Activated T-cell treated with anti-CD3 and anti-CD28 coated beads, Interleukin-2, amount 50 U/mL, for 72 hours (primary cell): ENCODE measurements around the gene UBE2C. TPM values are rescaled to one million over a fixed set of nuclear protein-coding genes. Genes with fewer than 3 reads are reported as not detected.
A peak's percentile ranks its signal among the peaks of the same experiment; 100 is the strongest.
"Not testable (repeated sequence)": the region's sequence is repeated elsewhere in the genome, so short reads cannot be mapped to it uniquely, and the experiment has no call there.

Source experiments
- ATAC-seq, 2 donors: fragments of 150-1000 bp; cut with Tn5 transposase; replicated peaks in 1 of 2; 2 replicates each; pipeline ENCODE4 v1.10.0; 2021; ENCODE audit warnings: moderate library complexity in 2 of 2, mild to moderate bottlenecking in 1 of 2
- DNase-seq, 2 donors: peaks; one replicate each; pipeline ENCODE4 v3.0.0; 2021 to 2022; ENCODE audit warnings: mixed read lengths in 1 of 2
- H3K27ac Mint-ChIP-seq: one replicate; pipeline ENCODE4 v1.8.0; 2022; ENCODE audit warnings: mild to moderate bottlenecking, moderate library complexity, mixed read lengths
- H3K27me3 Mint-ChIP-seq: one replicate; pipeline ENCODE4 v1.8.0; 2022; ENCODE audit warnings: low read depth, mixed read lengths
- H3K36me3 Mint-ChIP-seq, 2 donors: one replicate each; pipeline ENCODE4 v1.8.0; 2022; ENCODE audit warnings: mixed read lengths in 2 of 2, mild to moderate bottlenecking in 1 of 2; ENCODE audit not compliant: insufficient read depth in 2 of 2
- H3K4me1 Mint-ChIP-seq: one replicate; pipeline ENCODE4 v1.8.0; 2022; ENCODE audit warnings: low read depth, mixed read lengths
- H3K4me3 Mint-ChIP-seq, 2 donors: one replicate each; pipeline ENCODE4 v1.8.0; 2022; ENCODE audit warnings: mild to moderate bottlenecking in 2 of 2, mixed read lengths in 2 of 2, moderate library complexity in 2 of 2
- H3K9me3 Mint-ChIP-seq, 2 donors: one replicate each; pipeline ENCODE4 v1.8.0; 2022; ENCODE audit warnings: mixed read lengths in 2 of 2
- total RNA-seq, 2 donors: library from RNA; stranded (reverse); gene quantifications; one replicate each; pipeline ENCODE4 v1.2.3, GENCODE V29; 2022

The UBE2C gene
- total RNA-seq, 2 donors from 2014 or later, result 171 to 197 TPM

GRCh38 chr20:45781391-45781931, 31.0 kb upstream of the UBE2C start:
- Mint-ChIP-seq H3K27me3 (no peaks in the 10 kb centered on the region), H3K27ac (no peak overlapping the region), H3K36me3 (no peaks in the 10 kb centered on the region), H3K4me3 (no peak overlapping the region), H3K4me1 (peaks cover 13% of the 10 kb centered on the region), H3K9me3 (no peaks in the 10 kb centered on the region)
- DNase-seq, result no peak
- ATAC-seq, result no peak

GRCh38 chr20:45782890-45783289, 29.6 kb upstream of the UBE2C start:
- H3K9me3 Mint-ChIP-seq, result no peaks in the 10 kb centered on the region
- H3K27ac Mint-ChIP-seq, result no peak overlapping the region
- no peaks in the 10 kb centered on the region for H3K36me3 Mint-ChIP-seq
- no peak overlapping the region for H3K4me3 Mint-ChIP-seq
- peak in 1 of 2 donors; percentile 25 for DNase-seq
- H3K4me1 Mint-ChIP-seq, result peaks cover 13% of the 10 kb centered on the region
- ATAC-seq, result peak; percentile 58 to 74
- no peaks in the 10 kb centered on the region for H3K27me3 Mint-ChIP-seq

- no peak for DNase-seq
Observed at GRCh38 chr20:45783656-45784294, 28.7 kb upstream of the UBE2C start.

GRCh38 chr20:45788351-45788750, 24.1 kb upstream of the UBE2C start:
- Mint-ChIP-seq H3K4me3 (no peak overlapping the region), H3K4me1 (peaks cover 15% of the 10 kb centered on the region), H3K27ac (no peak overlapping the region), H3K9me3 (no peaks in the 10 kb centered on the region), H3K27me3 (no peaks in the 10 kb centered on the region), H3K36me3 (no peaks in the 10 kb centered on the region)
- ATAC-seq, result no peak
- no peak for DNase-seq

More at GRCh38 chr20:45783656-45784294, 28.7 kb upstream of the UBE2C start:
- Mint-ChIP-seq H3K9me3 (no peaks in the 10 kb centered on the region), H3K36me3 (no peaks in the 10 kb centered on the region), H3K27me3 (no peaks in the 10 kb centered on the region), H3K4me3 (no peak overlapping the region), H3K27ac (no peak overlapping the region), H3K4me1 (peaks cover 12% of the 10 kb centered on the region)
- no peak for ATAC-seq

GRCh38 chr20:45792317-45793118, 19.9 kb upstream of the UBE2C start:
- H3K36me3 Mint-ChIP-seq, result peaks cover 6 to 21% of the 10 kb centered on the region in 2 donors
- H3K27ac Mint-ChIP-seq, result peak overlapping the region; percentile 81
- H3K4me1 Mint-ChIP-seq, result peaks cover 29% of the 10 kb centered on the region
- peak overlapping the region; percentile 80 to 91 for H3K4me3 Mint-ChIP-seq
- H3K27me3 Mint-ChIP-seq, result no peaks in the 10 kb centered on the region
- DNase-seq (no peak), ATAC-seq (no peak)
- no peaks in the 10 kb centered on the region for H3K9me3 Mint-ChIP-seq

GRCh38 chr20:45796337-45797065, 15.9 kb upstream of the UBE2C start:
- Mint-ChIP-seq H3K4me3 (no peak overlapping the region), H3K9me3 (no peaks in the 10 kb centered on the region), H3K27me3 (no peaks in the 10 kb centered on the region), H3K27ac (no peak overlapping the region), H3K4me1 (peaks cover 41% of the 10 kb centered on the region), H3K36me3 (peaks cover 6 to 22% of the 10 kb centered on the region in 2 donors)
- no peak for DNase-seq
- no peak for ATAC-seq

GRCh38 chr20:45797510-45797909, 14.9 kb upstream of the UBE2C start:
- H3K36me3 Mint-ChIP-seq, result peaks cover 6 to 22% of the 10 kb centered on the region in 2 donors
- not testable (repeated sequence) for DNase-seq, ATAC-seq, H3K27me3 Mint-ChIP-seq, H3K9me3 Mint-ChIP-seq, H3K4me3 Mint-ChIP-seq, H3K27ac Mint-ChIP-seq
- peaks cover 37% of the 10 kb centered on the region for H3K4me1 Mint-ChIP-seq

GRCh38 chr20:45797955-45798354, 14.5 kb upstream of the UBE2C start:
- H3K36me3 Mint-ChIP-seq, result peaks cover 6 to 22% of the 10 kb centered on the region in 2 donors
- not testable (repeated sequence) for H3K4me3 Mint-ChIP-seq, H3K27me3 Mint-ChIP-seq, ATAC-seq, H3K9me3 Mint-ChIP-seq, DNase-seq, H3K27ac Mint-ChIP-seq
- H3K4me1 Mint-ChIP-seq, result peaks cover 33% of the 10 kb centered on the region

GRCh38 chr20:45798935-45799642, 13.4 kb upstream of the UBE2C start:
- peak; percentile 87 for ATAC-seq
- H3K27me3 Mint-ChIP-seq, result no peaks in the 10 kb centered on the region
- peaks cover 29% of the 10 kb centered on the region for H3K4me1 Mint-ChIP-seq
- H3K4me3 Mint-ChIP-seq, result no peak overlapping the region
- H3K27ac Mint-ChIP-seq, result peak overlapping the region; percentile 43
- no peaks in the 10 kb centered on the region for H3K9me3 Mint-ChIP-seq
- peak; percentile 69 to 72 for DNase-seq
- peaks cover 6 to 26% of the 10 kb centered on the region in 2 donors for H3K36me3 Mint-ChIP-seq

GRCh38 chr20:45801851-45802250, 10.6 kb upstream of the UBE2C start:
- Mint-ChIP-seq H3K4me3 (no peak overlapping the region), H3K36me3 (peaks cover 4 to 14% of the 10 kb centered on the region in 2 donors), H3K27me3 (no peaks in the 10 kb centered on the region), H3K4me1 (peaks cover 17% of the 10 kb centered on the region), H3K9me3 (no peaks in the 10 kb centered on the region), H3K27ac (no peak overlapping the region)
- ATAC-seq (no peak), DNase-seq (no peak)

GRCh38 chr20:45810191-45810970, 2.1 kb upstream of the UBE2C start:
- no peak for ATAC-seq
- no peak overlapping the region for H3K4me3 Mint-ChIP-seq
- no peak for DNase-seq
- peaks cover 26% of the 10 kb centered on the region for H3K4me1 Mint-ChIP-seq
- H3K36me3 Mint-ChIP-seq, result peaks cover 13 to 36% of the 10 kb centered on the region in 2 donors
- H3K9me3 Mint-ChIP-seq, result no peaks in the 10 kb centered on the region
- H3K27ac Mint-ChIP-seq, result no peak overlapping the region
- H3K27me3 Mint-ChIP-seq, result no peaks in the 10 kb centered on the region

- Mint-ChIP-seq H3K27me3 (no peaks in the 10 kb centered on the region), H3K4me1 (peaks cover 36% of the 10 kb centered on the region), H3K27ac (peak overlapping the region; percentile 93), H3K9me3 (no peaks in the 10 kb centered on the region), H3K36me3 (peaks cover 14 to 40% of the 10 kb centered on the region in 2 donors), H3K4me3 (peak overlapping the region; percentile 86 to 96)
- DNase-seq (no peak), ATAC-seq (no peak)
Observed at GRCh38 chr20:45813006-45813340, 529 bp downstream of the UBE2C start.
